HG02884 (cell line): ENCODE results near the gene THAP2.

Experiments
- ATAC-seq: cut with Tn5 transposase; IDR thresholded peaks from one replicate; pipeline ENCODE4 v1.9.1; 2021; ENCODE audit warnings: mild to moderate bottlenecking, moderate library complexity; ENCODE audit not compliant: unreplicated experiment

THAP2 gene

DNA sequence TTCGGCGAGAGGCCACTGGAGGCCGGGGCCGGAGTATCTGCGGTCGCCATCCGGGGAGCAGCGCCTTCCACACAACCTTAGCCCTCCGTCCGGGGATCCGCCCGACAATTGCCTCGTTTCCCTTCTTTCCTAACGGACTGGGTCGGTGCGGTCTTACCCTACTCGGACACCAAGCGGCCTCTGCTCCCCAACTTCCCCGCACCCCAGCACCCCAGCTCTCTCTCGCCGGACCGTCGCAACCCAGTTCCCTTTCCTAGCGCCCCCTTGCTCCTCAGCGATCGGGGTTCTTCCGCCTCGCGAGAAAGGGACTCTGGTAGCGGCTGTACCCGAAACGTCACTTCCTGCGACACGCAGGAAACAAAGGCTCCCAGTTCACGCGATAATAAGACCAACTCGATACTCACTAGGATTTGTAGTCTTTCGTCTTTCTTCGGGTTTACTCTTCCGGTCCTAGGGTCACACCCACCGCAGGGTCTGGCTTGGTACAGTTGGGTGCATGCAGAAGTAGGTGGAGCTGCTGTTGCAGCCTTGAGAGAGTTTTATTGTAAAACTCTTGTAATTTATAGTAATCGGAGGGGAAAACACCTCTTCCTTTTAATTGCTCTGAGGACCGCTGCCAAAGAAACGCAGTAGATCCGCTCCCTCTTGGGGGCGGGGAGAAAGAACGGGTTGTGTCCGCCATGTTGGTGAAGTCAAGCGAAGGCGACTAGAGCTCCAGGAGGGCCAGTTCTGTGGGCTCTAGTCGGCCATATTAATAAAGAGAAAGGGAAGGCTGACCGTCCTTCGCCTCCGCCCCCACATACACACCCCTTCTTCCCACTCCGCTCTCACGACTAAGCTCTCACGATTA is at the start of gene THAP2, which contains the start of gene ZFC3H1:
Gene THAP2 (plus strand): TSS at position 741 of the 850 bp plus-strand sequence. CDS start 209 bp downstream, outside the sequence.
Gene ZFC3H1 (minus strand): TSS at position 288 of the 850 bp plus-strand sequence. CDS start 238 bp downstream, at position 50.
- peak; percentile 89 for ATAC-seq

- ATAC-seq, result no peak
Measured at GRCh38 chr12:71621938-71622337, 42.2 kb upstream of the THAP2 start.

GRCh38 chr12:71625476-71625875 is 38.6 kb upstream of the THAP2 start:
- ATAC-seq, result no peak

DNA sequence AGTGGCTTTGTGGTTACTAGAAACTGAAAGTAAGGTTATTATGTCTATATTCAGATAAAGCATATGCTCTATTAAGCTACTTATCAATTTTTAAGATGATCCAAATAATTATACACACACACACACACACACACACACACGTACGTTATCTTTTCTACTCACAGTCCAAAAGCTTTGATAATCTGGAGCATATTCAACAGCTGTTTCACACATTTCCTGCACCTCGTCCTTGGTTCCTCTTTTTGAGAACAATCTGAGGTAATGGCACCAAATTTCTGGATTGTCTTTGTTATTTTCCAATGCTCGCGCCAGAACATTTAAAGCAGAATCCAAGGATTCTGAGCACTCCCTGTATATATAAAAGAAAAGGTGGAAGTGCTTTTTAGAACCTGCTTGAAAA is 38.0 kb upstream of the THAP2 start:
- ATAC-seq, result peak; percentile 79

- ATAC-seq, result no peak
Measured at GRCh38 chr12:71626768-71627167, 37.3 kb upstream of the THAP2 start.

GRCh38 chr12:71627438-71628002 is 36.6 kb upstream of the THAP2 start:
- ATAC-seq, result no peak

DNA sequence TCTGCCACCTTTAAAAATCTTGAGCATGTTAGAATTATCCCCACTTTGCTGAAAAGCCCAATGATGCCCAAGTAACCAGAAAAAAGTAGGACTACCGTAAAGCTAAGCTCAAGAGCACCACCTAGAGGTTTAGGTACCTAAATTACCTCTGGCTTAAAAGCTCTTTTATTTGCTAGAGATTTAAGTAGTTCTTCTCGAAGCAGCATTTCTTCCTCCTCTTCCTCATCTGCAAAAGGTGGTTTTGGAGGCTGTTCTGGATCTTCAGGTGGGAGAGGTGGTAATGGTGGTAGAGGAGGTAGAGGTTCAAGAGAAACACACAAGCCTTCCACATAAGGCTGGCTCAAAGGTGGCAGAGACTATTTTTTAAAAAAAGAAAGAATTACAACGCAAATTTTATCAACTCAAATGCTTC is 27.4 kb upstream of the THAP2 start:
- peak; percentile 47 for ATAC-seq

DNA sequence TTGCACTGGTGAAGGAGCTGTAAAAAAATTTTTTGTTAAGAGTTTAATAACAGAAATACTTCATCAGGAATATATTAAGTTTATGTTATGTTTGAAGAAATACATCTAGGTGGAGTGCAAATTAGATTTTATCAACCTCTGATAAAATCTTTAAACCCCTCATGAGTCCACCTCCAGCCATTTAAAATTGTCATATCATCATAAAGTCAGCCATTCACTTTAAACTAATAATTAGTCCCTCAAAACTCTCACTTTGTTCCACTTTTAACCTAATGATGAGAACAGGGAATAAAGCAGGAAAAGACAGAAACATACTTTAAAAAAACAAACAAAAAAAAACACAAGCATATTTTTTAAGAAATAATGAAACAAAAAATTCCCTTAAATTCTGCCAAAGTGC is 25.6 kb upstream of the THAP2 start:
- ATAC-seq, result no peak

DNA sequence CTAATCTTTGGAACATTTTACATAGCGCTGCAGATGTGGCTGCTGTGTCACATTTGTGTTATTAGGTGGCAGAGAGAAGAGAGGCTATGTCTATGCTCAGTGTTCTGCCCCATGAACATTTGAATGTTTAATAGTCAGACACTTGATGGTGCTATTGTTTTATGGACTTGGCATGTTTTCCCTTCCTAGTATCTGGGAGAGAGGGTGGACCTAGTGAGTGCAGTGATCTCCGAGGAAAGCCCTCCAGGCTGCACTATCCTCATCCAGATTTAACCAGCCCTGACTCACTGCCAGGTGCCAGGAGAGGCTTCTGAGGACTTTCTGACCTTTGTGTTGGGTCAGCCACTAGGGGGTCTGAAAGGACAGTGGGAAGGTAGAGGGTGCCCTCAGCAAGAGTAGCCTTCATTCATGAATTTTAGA is 24.8 kb upstream of the THAP2 start:
- ATAC-seq, result no peak

DNA sequence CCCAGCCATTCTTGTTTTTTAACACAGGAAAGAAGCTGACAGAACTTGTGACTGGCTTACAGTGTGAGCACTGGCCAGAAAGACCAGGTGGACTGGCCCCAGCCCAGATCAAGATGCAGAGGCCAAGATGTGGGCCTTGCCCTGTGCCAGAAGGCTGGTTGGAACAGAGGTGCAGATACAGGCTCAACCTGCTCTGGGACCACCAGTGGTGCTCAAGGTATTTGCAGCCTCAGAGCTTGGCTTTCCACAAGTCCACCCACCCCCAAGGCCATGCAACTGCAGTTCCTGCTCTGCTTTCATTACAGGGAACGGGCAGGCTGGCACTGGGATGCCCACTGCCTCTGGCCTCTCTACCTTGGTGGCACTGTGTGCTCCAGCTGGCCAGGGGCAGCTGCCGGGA is 23.8 kb upstream of the THAP2 start:
- no peak for ATAC-seq

- no peak for ATAC-seq
Measured at GRCh38 chr12:71641390-71641789, 22.7 kb upstream of the THAP2 start.

GRCh38 chr12:71642264-71642663 is 21.8 kb upstream of the THAP2 start:
- peak; percentile 61 for ATAC-seq

DNA sequence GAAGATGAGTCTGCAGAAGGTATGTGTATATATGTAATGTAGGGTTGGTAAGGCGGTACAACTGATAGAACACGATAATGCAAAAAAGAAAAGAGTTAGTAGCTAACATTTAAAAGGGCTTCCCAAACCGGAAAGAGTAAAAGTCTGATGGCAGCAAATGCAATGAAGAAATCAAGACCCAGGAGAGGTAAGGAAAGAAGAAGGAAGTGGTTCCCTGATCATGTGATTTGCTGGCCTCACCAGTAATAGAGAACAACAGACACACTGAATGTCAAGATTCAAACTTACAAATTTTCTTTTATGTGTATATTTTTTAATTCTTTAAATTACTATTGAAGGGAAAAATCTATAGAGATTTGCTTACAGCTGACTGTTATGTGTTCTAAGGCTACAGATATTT is 18.8 kb upstream of the THAP2 start:
- no peak for ATAC-seq

- ATAC-seq, result no peak
Measured at GRCh38 chr12:71646512-71646911, 17.6 kb upstream of the THAP2 start.

DNA sequence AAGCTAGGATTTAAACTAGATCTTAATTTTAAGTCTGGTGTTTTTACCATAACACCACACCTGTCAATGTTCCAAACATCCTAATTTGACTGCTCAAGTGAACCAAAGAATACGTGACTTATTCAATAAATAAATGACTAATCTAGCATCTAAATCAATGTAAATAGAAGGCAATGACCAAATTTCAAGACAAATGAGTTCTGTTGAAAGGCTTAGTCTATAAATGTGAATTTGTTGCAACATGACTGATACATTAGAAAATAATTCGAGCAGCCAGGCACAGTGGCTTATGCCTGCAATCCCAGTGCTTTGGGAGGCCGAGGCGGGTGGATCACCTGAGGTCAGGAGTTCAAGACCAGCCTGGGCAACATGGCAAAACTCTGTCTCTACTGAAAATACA is 15.6 kb upstream of the THAP2 start:
- no peak for ATAC-seq

DNA sequence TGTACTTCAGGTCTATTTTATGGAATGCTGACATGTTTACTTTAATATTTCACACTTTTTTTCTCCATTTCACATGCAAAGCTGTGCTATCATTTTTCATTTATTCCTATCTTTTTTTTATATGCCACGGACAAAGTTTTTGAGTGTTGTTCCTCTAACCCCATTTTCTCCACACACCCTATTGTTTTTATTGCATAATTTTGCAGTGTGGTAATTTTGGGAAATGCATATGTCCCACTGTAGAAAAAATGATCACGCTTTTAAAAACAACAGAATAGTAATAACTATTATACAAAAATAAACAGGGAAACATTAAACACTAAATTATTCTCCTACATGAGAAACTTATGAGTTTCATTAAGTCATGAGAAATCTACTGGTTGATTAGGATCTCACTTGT is 14.7 kb upstream of the THAP2 start:
- no peak for ATAC-seq

DNA sequence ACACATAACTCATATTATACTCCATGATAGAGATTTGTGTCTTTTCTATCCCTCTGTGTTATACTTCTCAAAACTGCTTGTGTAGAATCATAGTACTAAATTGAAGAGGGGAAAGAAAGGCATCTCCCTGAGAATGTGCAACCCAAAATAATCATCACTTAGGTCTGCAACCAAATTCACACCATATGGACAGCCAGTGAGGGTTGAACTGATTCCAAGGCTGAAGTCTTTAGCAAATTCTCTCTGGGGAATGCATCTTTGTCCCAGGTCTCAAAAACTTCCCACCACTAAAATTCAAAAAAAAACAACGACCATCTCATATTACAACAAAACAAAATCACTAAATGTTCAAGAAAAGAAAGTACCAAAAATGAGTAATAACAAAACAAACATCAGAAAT is 11.4 kb upstream of the THAP2 start:
- no peak for ATAC-seq

DNA sequence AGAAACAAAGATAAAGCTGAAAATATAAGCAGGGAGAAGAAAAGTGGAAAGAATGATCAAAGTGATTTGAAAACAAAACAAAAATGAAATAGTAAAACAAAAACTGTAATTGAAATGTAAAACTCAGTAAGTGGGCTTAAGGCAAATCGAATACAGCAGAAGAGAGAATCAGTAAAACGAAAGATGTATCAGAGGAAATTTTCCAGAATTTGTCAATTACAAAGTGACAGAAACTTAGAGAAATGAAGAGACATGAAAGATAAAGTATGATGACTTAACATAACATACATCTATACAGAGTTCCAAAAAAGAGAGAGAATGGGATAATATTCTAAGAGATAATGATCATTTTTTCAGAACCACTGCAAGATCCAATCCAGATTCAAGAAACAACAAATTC is 11.0 kb upstream of the THAP2 start:
- no peak for ATAC-seq

DNA sequence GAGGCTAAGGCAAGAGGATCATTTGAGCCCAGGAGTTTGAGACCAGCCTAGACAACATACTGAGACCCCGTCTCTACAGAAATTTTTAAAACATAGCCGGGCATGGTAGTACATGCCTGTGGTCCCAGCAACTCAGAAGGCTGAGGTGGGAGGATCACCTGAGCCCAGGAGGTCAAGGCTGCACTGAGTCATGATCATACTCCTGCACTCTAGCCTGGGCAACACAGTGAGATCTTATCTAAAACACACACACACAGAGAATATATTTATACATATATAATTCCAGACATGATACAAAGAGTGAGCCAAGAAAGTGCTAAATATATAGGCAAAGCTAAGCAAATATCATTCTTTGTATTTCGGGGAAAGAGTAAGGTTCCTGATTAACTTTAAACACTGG is 9.9 kb upstream of the THAP2 start:
- ATAC-seq, result no peak

DNA sequence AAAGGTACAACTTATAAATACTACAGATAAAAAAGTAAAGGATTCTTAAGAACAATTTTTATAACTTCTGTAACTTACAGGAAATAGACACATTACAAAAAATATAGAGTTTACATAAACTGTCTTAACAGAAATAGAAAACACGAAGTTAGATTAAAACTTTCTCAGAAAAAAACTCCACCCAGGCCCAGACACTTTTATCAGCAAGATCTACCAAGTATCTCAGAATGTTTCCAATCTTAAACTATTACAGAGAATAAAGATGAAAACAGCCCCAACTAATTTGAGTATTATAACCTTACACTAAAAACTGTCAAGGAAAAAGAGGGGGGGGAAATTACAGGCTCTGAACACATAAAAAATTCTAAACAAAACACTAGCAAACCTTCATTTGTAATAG is 8.6 kb upstream of the THAP2 start:
- no peak for ATAC-seq

GRCh38 chr12:71655907-71656306 is 8.2 kb upstream of the THAP2 start:
- ATAC-seq, result no peak

GRCh38 chr12:71656740-71657139 is 7.4 kb upstream of the THAP2 start:
- no peak for ATAC-seq
